ENCODE results near the gene SLC6A8. TPM values are rescaled to one million over a fixed set of nuclear protein-coding genes. Genes with fewer than 3 reads are reported as not detected.
"Not testable (repeated sequence)": the region's sequence is repeated elsewhere in the genome, so short reads cannot be mapped to it uniquely, and the experiment has no call there.

The SLC6A8 gene
- total and polyA plus RNA-seq, 2 of the 4 experiments (the other 2 are of a cell fraction) = 7.2 to 25.5 TPM

DNA sequence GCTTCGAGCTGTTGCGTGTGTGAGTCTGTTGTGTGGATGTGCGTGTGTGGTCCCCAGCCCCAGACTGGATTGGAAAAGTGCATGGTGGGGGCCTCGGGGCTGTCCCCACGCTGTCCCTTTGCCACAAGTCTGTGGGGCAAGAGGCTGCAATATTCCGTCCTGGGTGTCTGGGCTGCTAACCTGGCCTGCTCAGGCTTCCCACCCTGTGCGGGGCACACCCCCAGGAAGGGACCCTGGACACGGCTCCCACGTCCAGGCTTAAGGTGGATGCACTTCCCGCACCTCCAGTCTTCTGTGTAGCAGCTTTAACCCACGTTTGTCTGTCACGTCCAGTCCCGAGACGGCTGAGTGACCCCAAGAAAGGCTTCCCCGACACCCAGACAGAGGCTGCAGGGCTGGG is 8.4 kb downstream of the SLC6A8 start:
- ChIA-PET CTCF (no interaction called here), POLR2A (ENCODE audit: unreplicated experiment) (no interaction called here)
- no peak overlapping the region for H4K91ac ChIP-seq (ENCODE audit: insufficient read depth, low read depth, low read length)
- no peaks in the 10 kb centered on the region for H3K27me3 ChIP-seq (ENCODE audit: control insufficient read depth, insufficient read depth, low read length)
- H2BK5ac ChIP-seq (ENCODE audit: low read depth, low read length, poor library complexity, severe bottlenecking) = no peak overlapping the region
- H3K9ac ChIP-seq (ENCODE audit: low read depth, low read length) = no peak overlapping the region
- no peaks in the 10 kb centered on the region for H4K20me1 ChIP-seq (ENCODE audit: insufficient read depth, low read length)
- H3K18ac ChIP-seq (ENCODE audit: low read depth, low read length) = no peak overlapping the region
- no peaks in the 10 kb centered on the region for H3K79me1 ChIP-seq (ENCODE audit: low read depth in 1 of 2, low read length in 2 of 2)
- no peak for ATAC-seq (ENCODE audit: low read depth)
- WGBS, 2 experiments (ENCODE audit: extremely low coverage in 2 of 2, insufficient read length in 1 of 2) = 77% methylated on average over 5 of the region's 15 CpGs; no CpG with 5 or more reads in 1 of the 2 experiments
- H3K4me1 ChIP-seq (ENCODE audit: control insufficient read depth, insufficient read depth, low read length) = no peaks in the 10 kb centered on the region
- H4K8ac ChIP-seq (ENCODE audit: low read depth in 2 of 2, low read length in 2 of 2) = no peak overlapping the region
- H3K14ac ChIP-seq (replicated peaks; ENCODE audit: low read depth, low read length) = no peak overlapping the region
- H2BK15ac ChIP-seq (ENCODE audit: low read depth, low read length) = no peak overlapping the region
- H3K4ac ChIP-seq (ENCODE audit: low read depth, low read length) = no peak overlapping the region
- H2BK20ac ChIP-seq (ENCODE audit: low read depth, low read length) = no peak overlapping the region
- BruUV-seq (replicated peaks) = TSS peak; percentile 68
- no peak overlapping the region for H2AK9ac ChIP-seq (replicated peaks; ENCODE audit: low read depth, low read length, poor library complexity)
- H3K4me2 ChIP-seq (ENCODE audit: low read depth, low read length) = no peak overlapping the region
- H3K9me3 ChIP-seq (ENCODE audit: control insufficient read depth, insufficient read depth, low read length) = no peaks in the 10 kb centered on the region
- no peak overlapping the region for H4K5ac ChIP-seq (ENCODE audit: low read depth, low read length)
- dilution Hi-C loops (cut with HindIII; ENCODE audit: low sequenced_read_pairs, unreplicated experiment) (no loop called here), in situ Hi-C loops (cut with MboI; ENCODE audit: low sequenced_read_pairs) (no loop called here), intact Hi-C loops (cut with micrococcal nuclease) (no loop called here)
- H2BK120ac ChIP-seq (ENCODE audit: low read depth, low read length) = no peak overlapping the region
- peaks cover 6% of the 10 kb centered on the region; the same call in 1 of the 2 replicates for H3K36me3 ChIP-seq (ENCODE audit: control insufficient read depth, insufficient read depth, low read length)
- TF ChIP-seq RCOR1 (IDR thresholded peaks at IDR 0.05; ENCODE audit: insufficient replicate concordance, low read length) (no peak), POLR2A (IDR thresholded peaks at IDR 0.05; ENCODE audit: low read depth, low read length) (no peak), MAFK (IDR thresholded peaks at IDR 0.05; ENCODE audit: low read depth, low read length) (no peak), CHD1 (IDR thresholded peaks at IDR 0.05; ENCODE audit: low read depth, low read length) (no peak), BHLHE40 (IDR thresholded peaks at IDR 0.05; ENCODE audit: low read depth, low read length) (no peak), SMC3 (IDR thresholded peaks at IDR 0.05; ENCODE audit: low read depth, low read length) (no peak), MAZ (IDR thresholded peaks at IDR 0.05; ENCODE audit: borderline replicate concordance, low read depth, low read length) (no peak), RAD21 (IDR thresholded peaks at IDR 0.05; ENCODE audit: low read length) (no peak)
- TF ChIP-seq, protein P1, sequence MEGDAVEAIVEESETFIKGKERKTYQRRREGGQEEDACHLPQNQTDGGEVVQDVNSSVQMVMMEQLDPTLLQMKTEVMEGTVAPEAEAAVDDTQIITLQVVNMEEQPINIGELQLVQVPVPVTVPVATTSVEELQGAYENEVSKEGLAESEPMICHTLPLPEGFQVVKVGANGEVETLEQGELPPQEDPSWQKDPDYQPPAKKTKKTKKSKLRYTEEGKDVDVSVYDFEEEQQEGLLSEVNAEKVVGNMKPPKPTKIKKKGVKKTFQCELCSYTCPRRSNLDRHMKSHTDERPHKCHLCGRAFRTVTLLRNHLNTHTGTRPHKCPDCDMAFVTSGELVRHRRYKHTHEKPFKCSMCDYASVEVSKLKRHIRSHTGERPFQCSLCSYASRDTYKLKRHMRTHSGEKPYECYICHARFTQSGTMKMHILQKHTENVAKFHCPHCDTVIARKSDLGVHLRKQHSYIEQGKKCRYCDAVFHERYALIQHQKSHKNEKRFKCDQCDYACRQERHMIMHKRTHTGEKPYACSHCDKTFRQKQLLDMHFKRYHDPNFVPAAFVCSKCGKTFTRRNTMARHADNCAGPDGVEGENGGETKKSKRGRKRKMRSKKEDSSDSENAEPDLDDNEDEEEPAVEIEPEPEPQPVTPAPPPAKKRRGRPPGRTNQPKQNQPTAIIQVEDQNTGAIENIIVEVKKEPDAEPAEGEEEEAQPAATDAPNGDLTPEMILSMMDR (conservative IDR thresholded peaks at IDR 0.05; ENCODE audit: low read depth, low read length) = no peak
- no peak overlapping the region for H3K4me3 ChIP-seq (ENCODE audit: insufficient read depth, low read depth, low read length)
- H2AK5ac ChIP-seq (ENCODE audit: low read depth, low read length) = no peak overlapping the region
- H3K56ac ChIP-seq (ENCODE audit: extremely low read depth, insufficient read depth, low read length) = no peak overlapping the region
- H3K9me1 ChIP-seq (ENCODE audit: insufficient read depth, low read length) = no peaks in the 10 kb centered on the region
- H3K27ac ChIP-seq (ENCODE audit: insufficient read depth, low read length) = no peak overlapping the region
- H2AFZ ChIP-seq (replicated peaks; ENCODE audit: low read length, poor library complexity) = no peak overlapping the region
- no peak overlapping the region for H3K23ac ChIP-seq (ENCODE audit: low read depth, low read length)
- no peak for DNase-seq

DNA sequence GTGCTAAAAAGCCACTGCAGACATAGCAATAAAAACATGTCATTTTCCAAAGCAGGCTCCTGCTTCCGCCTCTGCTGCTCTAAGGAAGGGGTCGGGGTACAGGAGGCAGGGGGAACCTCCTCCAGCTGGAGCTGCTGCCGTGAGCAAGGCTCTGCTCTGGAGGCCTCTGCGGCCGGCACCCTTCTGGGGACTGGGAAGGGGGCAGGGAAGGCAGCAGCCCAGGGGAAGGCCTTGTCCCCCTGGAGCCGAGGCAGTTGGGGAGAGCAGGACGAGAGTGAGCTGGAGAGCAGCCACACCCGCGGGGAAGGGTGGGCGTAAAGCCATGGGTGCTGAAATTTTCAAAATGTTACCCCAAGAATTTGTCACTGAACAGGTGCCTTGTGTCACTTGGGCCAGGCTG is 8.8 kb downstream of the SLC6A8 start:
- H4K91ac ChIP-seq (ENCODE audit: insufficient read depth, low read depth, low read length); H3K23ac ChIP-seq (ENCODE audit: low read depth, low read length); H4K8ac ChIP-seq (ENCODE audit: low read depth in 2 of 2, low read length in 2 of 2); H2BK5ac ChIP-seq (ENCODE audit: low read depth, low read length, poor library complexity, severe bottlenecking); H3K9ac ChIP-seq (ENCODE audit: low read depth, low read length); H3K4ac ChIP-seq (ENCODE audit: low read depth, low read length); H4K20me1 ChIP-seq (ENCODE audit: insufficient read depth, low read length); H3K79me1 ChIP-seq (ENCODE audit: low read depth in 1 of 2, low read length in 2 of 2); H3K4me1 ChIP-seq (ENCODE audit: control insufficient read depth, insufficient read depth, low read length); H2BK15ac ChIP-seq (ENCODE audit: low read depth, low read length); in situ Hi-C loops (cut with MboI; ENCODE audit: low sequenced_read_pairs); H4K5ac ChIP-seq (ENCODE audit: low read depth, low read length); H3K27me3 ChIP-seq (ENCODE audit: control insufficient read depth, insufficient read depth, low read length); H2BK120ac ChIP-seq (ENCODE audit: low read depth, low read length); H2BK20ac ChIP-seq (ENCODE audit: low read depth, low read length); H3K9me3 ChIP-seq (ENCODE audit: control insufficient read depth, insufficient read depth, low read length); H3K36me3 ChIP-seq (ENCODE audit: control insufficient read depth, insufficient read depth, low read length); BruUV-seq (replicated peaks); H3K9me1 ChIP-seq (ENCODE audit: insufficient read depth, low read length); H2AK9ac ChIP-seq (replicated peaks; ENCODE audit: low read depth, low read length, poor library complexity); H3K18ac ChIP-seq (ENCODE audit: low read depth, low read length); CTCF ChIA-PET; DNase-seq; dilution Hi-C loops (cut with HindIII; ENCODE audit: low sequenced_read_pairs, unreplicated experiment); H3K4me3 ChIP-seq (ENCODE audit: insufficient read depth, low read depth, low read length); H3K14ac ChIP-seq (replicated peaks; ENCODE audit: low read depth, low read length); H3K56ac ChIP-seq (ENCODE audit: extremely low read depth, insufficient read depth, low read length); H3K4me2 ChIP-seq (ENCODE audit: low read depth, low read length); POLR2A ChIA-PET (ENCODE audit: unreplicated experiment); intact Hi-C loops (cut with micrococcal nuclease); H3K27ac ChIP-seq (ENCODE audit: insufficient read depth, low read length); ATAC-seq (ENCODE audit: low read depth); H2AFZ ChIP-seq (replicated peaks; ENCODE audit: low read length, poor library complexity); H2AK5ac ChIP-seq (ENCODE audit: low read depth, low read length): not testable (repeated sequence)
- 93% methylated on average over 4 of the region's 10 CpGs; no CpG with 5 or more reads in 1 of the 2 experiments for WGBS, 2 experiments (ENCODE audit: extremely low coverage in 2 of 2, insufficient read length in 1 of 2)
